Endothelial cell (in vitro differentiated cells): ENCODE measurements around the gene MBNL2. TPM values are rescaled to one million over a fixed set of nuclear protein-coding genes. Genes with fewer than 3 reads are reported as not detected.

Experiments
- DNase-seq: peaks from one replicate; pipeline ENCODE4 v3.0.0; 2021; ENCODE audit warnings: low spot score
- H3K27ac Mint-ChIP-seq: one replicate; pipeline ENCODE4 v1.8.0; 2021; ENCODE audit warnings: mixed read lengths, inconsistent platforms; ENCODE audit not compliant: unreplicated experiment
- H3K27me3 Mint-ChIP-seq: one replicate; pipeline ENCODE4 v1.8.0; 2021; ENCODE audit warnings: mild to moderate bottlenecking, moderate library complexity, mixed read lengths, inconsistent platforms; ENCODE audit not compliant: unreplicated experiment
- H3K36me3 Mint-ChIP-seq: one replicate; pipeline ENCODE4 v1.8.0; 2021; ENCODE audit warnings: mild to moderate bottlenecking, low read depth, mixed read lengths, inconsistent platforms; ENCODE audit not compliant: unreplicated experiment
- H3K4me1 Mint-ChIP-seq: one replicate; pipeline ENCODE4 v1.8.0; 2021; ENCODE audit warnings: mild to moderate bottlenecking, mixed read lengths, inconsistent platforms; ENCODE audit not compliant: unreplicated experiment
- H3K4me3 Mint-ChIP-seq: one replicate; pipeline ENCODE4 v1.8.0; 2021; ENCODE audit warnings: mild to moderate bottlenecking, mixed read lengths, inconsistent platforms; ENCODE audit not compliant: unreplicated experiment
- H3K9me3 Mint-ChIP-seq: one replicate; pipeline ENCODE4 v1.8.0; 2021; ENCODE audit warnings: mixed read lengths, inconsistent platforms; ENCODE audit not compliant: unreplicated experiment
- CTCF ChIP-seq: fragments of 200-600 bp; sonication (generic); IDR thresholded peaks from one replicate; pipeline ENCODE4 v1.5.0; 2021; ENCODE audit warnings: antibody characterized with exemption; ENCODE audit not compliant: unreplicated experiment
- total RNA-seq: library from RNA; stranded (reverse); fragmentation: NEBNext Ultra II Directional; extraction: Animal tissue kit (Norgen Biotek cat#: 25700); gene quantifications from one replicate; pipeline ENCODE4 v1.2.1, GENCODE V29; 2021; ENCODE audit not compliant: unreplicated experiment

MBNL2 gene
- total RNA-seq, 1 donor from 2014 or later = 137 TPM

- H3K4me1 Mint-ChIP-seq = peaks cover 3% of the 10 kb centered on the region
- H3K27me3 Mint-ChIP-seq = peaks cover 9% of the 10 kb centered on the region
- H3K36me3 Mint-ChIP-seq = peaks cover 19% of the 10 kb centered on the region
- no peak overlapping the region for H3K27ac Mint-ChIP-seq
- no peak for TF ChIP-seq CTCF
- DNase-seq = no peak
- H3K4me3 Mint-ChIP-seq = no peak overlapping the region
- no peaks in the 10 kb centered on the region for H3K9me3 Mint-ChIP-seq
Observed at GRCh38 chr13:97392020-97392419, 169.9 kb downstream of the MBNL2 start.

GRCh38 chr13:97394542-97394941, 172.4 kb downstream of the MBNL2 start:
- Mint-ChIP-seq H3K4me3 (no peak overlapping the region), H3K4me1 (no peaks in the 10 kb centered on the region), H3K27ac (no peak overlapping the region), H3K36me3 (peaks cover 7% of the 10 kb centered on the region), H3K9me3 (no peaks in the 10 kb centered on the region), H3K27me3 (peaks cover 4% of the 10 kb centered on the region)
- DNase-seq = no peak
- TF ChIP-seq CTCF = no peak

- H3K36me3 Mint-ChIP-seq = peaks cover 7% of the 10 kb centered on the region
- peaks cover 4% of the 10 kb centered on the region for H3K27me3 Mint-ChIP-seq
- H3K27ac Mint-ChIP-seq = no peak overlapping the region
- no peak for DNase-seq
- no peak overlapping the region for H3K4me3 Mint-ChIP-seq
- TF ChIP-seq CTCF = no peak
- H3K4me1 Mint-ChIP-seq = no peaks in the 10 kb centered on the region
- H3K9me3 Mint-ChIP-seq = no peaks in the 10 kb centered on the region
Observed at GRCh38 chr13:97395447-97396136, 173.5 kb downstream of the MBNL2 start.

- Mint-ChIP-seq H3K4me1 (no peaks in the 10 kb centered on the region), H3K27me3 (peaks cover 4% of the 10 kb centered on the region), H3K9me3 (no peaks in the 10 kb centered on the region), H3K36me3 (no peaks in the 10 kb centered on the region), H3K4me3 (no peak overlapping the region), H3K27ac (no peak overlapping the region)
- no peak for DNase-seq
- no peak for TF ChIP-seq CTCF
Observed at GRCh38 chr13:97397267-97397666, 175.1 kb downstream of the MBNL2 start.

- DNase-seq = no peak
- Mint-ChIP-seq H3K36me3 (no peaks in the 10 kb centered on the region), H3K27me3 (peaks cover 4% of the 10 kb centered on the region), H3K4me3 (no peak overlapping the region), H3K27ac (no peak overlapping the region), H3K4me1 (no peaks in the 10 kb centered on the region), H3K9me3 (no peaks in the 10 kb centered on the region)
- no peak for TF ChIP-seq CTCF
Observed at GRCh38 chr13:97401421-97401820, 179.3 kb downstream of the MBNL2 start.
